Renal cortical epithelial cell (primary cell): ENCODE measurements around the gene CCR3. TPM values are rescaled to one million over a fixed set of nuclear protein-coding genes. Genes with fewer than 3 reads are reported as not detected.

Experiments used
- DNase-seq: peaks from one replicate; pipeline ENCODE4 v3.0.0-alpha.2; 2011; ENCODE audit warnings: low read depth
- total RNA-seq: library from RNA; depleted of rRNA; stranded (reverse); fragments of >200 nt; gene quantifications from 2 replicates; pipeline ENCODE4 v1.2.3, GENCODE V29; 2014

The CCR3 gene
- total RNA-seq, 1 donor from 2014 or later, result not detected

- DNase-seq, result no peak
These were observed 55.6 kb downstream of the CCR3 start for GRCh38 chr3:46297658-46298423.

- no peak for DNase-seq
These were observed 56.8 kb downstream of the CCR3 start for GRCh38 chr3:46298871-46299607.

GRCh38 chr3:46299608-46300460 lies 57.6 kb downstream of the CCR3 start:
- DNase-seq, result no peak

- DNase-seq, result no peak
These were observed 58.2 kb downstream of the CCR3 start for GRCh38 chr3:46300461-46300789.

DNA sequence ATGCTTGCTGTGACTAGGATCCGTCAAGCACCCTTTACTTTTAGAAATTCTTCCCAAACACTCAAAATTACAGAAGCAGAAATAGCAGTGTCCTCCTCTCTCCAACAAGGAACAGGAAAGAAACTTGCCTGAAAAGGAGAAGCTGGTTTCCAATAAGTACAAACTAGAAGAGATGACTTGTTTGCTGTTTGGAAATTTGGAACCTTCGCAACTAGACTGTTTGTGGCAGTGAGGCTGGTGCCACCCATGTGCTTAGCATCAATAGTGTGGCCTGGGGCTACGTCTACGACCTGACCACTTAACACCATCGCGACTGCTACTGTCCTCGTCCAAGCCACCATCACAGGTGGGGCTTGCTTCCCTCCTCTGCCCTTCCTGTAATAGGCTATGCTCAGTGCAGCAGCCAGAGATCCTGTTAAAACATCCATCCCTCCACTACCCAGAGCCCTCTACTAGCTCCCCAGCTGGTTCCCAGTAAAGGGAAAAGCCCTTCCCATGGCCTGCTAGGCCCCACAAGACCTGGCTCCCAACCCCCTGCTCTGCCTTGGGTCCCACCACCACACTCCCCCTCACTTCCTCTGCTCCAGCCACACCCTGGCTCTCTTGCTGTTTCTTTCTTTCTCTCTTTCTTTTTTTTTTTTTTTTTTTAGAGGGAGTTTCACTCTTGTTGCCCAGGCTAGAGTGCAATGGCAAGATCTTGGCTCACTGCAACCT lies 59.0 kb downstream of the CCR3 start:
- DNase-seq, result no peak

DNA sequence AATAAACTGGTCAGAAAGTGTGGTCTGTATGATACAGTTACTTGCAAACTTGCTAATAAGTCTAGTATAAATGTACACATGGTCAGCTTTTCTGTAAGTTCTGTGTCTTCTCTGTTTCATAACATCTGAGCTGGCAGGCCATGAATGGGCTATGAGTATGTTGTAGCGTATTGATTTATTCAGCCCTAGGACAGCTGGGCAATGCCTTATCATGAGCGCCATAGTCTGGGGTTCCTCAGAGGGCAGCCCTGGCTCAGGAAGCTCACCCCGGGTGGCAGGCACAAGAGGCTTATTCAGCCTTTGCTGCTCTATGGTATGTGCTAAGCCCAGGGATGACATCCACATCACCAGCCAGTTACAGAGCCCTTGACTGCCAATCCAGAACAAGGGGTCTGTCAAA lies 61.0 kb downstream of the CCR3 start:
- DNase-seq, result no peak

DNA sequence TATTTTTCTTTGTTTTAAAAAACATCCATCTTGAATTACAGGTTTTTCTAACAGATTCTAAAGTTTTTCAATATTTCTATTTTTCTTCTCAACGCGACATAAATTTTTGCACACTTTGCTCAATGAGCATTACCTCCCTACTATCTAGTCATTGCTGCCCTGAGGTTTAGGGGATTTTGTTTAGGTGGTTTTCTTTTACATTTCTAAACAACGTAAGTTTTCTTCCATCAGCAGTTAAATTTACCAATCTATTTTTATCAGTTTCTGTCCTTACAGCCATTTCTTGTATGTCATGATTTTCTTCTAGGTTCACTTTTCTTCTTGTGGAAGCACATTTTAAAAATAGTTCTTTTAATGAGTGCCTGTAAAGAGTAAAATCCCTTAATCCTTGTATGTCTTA lies 62.5 kb downstream of the CCR3 start:
- DNase-seq, result no peak

- peak; percentile 55 for DNase-seq
These were observed 70.7 kb downstream of the CCR3 start for GRCh38 chr3:46312991-46313390.

DNA sequence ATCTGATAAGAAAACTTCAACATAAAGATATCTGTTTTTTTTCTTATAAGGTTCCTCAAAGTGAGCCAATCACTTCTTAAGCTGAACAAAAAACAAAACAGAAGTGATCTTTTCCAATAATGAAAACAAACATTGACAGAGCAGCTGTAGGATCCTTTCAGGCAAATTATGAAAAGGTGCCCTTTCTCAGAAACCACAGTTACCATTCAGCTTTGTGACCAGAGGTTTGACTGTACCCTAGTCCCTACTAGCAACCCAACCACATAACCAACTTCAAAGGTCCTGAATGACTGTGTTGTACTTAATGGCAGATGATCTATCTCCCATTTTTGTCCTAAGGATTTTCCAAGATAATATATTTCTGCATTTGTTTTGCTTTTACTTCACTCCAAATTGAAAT lies 72.3 kb downstream of the CCR3 start:
- DNase-seq, result no peak

DNA sequence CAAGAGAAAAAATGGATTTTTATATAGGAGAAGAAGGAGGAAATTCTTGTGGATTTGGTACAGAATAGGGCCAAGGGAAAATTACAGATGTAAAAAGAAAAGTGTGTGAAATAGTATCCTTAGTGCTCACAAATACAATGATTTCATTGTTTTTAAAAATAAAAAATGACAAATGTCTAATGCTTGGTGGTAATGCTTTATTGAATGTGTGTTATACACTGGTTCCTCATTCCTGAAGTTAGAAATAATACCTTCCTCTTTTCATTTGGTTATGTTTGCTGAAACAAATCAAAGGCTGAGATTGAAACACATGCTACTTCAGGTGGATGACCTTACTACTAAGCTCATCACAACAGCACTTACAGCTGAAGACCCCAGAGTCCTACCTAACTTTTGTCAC lies 73.9 kb downstream of the CCR3 start:
- DNase-seq, result no peak

Other genes starting within 250 kb of the CCR3 start
- gene FYCO1, start 246.6 kb upstream of the CCR3 start, total RNA-seq, result 11.1 and 46.2 TPM in 2 replicates
- not detected in 2 replicates for gene XCR1, start 215.0 kb upstream of the CCR3 start, total RNA-seq
- 0.15 TPM in 1 of 2 replicates, not detected in the other for gene CCR1, start 34.1 kb upstream of the CCR3 start, total RNA-seq
- gene CCR2, start 111.7 kb downstream of the CCR3 start, total RNA-seq, result not detected in 2 replicates
- gene CCR5, start 128.5 kb downstream of the CCR3 start, total RNA-seq, result not detected in 2 replicates
- gene CCRL2, start 164.8 kb downstream of the CCR3 start, total RNA-seq, result not detected in 2 replicates
- gene LTF, start 222.4 kb downstream of the CCR3 start, total RNA-seq, result 1.7 and 299 TPM in 2 replicates